GM12892 (cell line): ENCODE data around the gene SH3TC2.

Experiments
- POLR2A ChIP-seq: IDR thresholded peaks from 2 replicates; pipeline ENCODE4 v1.6.1; 2011; ENCODE audit warnings: low read depth, low read length, control low read depth
- POLR2AphosphoS5 ChIP-seq: IDR thresholded peaks from 2 replicates; pipeline ENCODE4 v1.6.1; 2011; ENCODE audit warnings: low read depth, low read length, control low read depth
- TAF1 ChIP-seq: IDR thresholded peaks from 2 replicates; pipeline ENCODE4 v1.6.1; 2011; ENCODE audit warnings: low read depth, mild to moderate bottlenecking, control low read depth, low read length, borderline replicate concordance

DNA sequence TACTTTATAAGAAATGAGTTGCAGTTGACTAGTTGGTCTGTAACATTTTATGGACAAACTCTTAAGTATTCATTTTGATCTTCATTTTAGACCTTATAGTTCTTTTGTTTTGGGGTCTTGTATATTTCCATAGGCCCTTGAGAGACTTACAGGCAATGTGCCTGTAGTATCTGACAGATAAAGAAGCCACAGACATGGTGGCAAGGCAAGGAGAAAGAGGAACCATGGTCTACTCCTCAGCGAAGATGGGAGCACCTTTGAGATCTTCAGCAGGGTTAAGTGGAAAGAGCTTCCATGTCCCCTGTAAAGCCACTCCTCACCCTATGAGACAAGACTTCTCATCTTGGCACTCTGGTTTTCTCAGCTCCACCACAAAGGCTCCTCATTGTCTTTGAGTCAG is 56.4 kb downstream of the SH3TC2 start:
- TF ChIP-seq POLR2AphosphoS5, result no peak
- TF ChIP-seq POLR2A, result no peak
- TF ChIP-seq TAF1, result no peak
